GM12873 (cell line): ENCODE measurements around the gene SEC14L1.

Experiments used
- CTCF ChIP-seq: IDR thresholded peaks from 2 replicates; pipeline ENCODE4 v1.5.1; 2012; ENCODE audit warnings: low read depth, mild to moderate bottlenecking, moderate library complexity, low read length, control low read depth; ENCODE audit not compliant: insufficient read depth; ENCODE audit errors: missing control alignments

The SEC14L1 gene

GRCh38 chr17:77228241-77228752, 87.5 kb downstream of the SEC14L1 start:
- TF ChIP-seq CTCF, result no peak

- no peak for TF ChIP-seq CTCF
These were observed 88.0 kb downstream of the SEC14L1 start for GRCh38 chr17:77228816-77229215.

GRCh38 chr17:77229786-77230435, 89.1 kb downstream of the SEC14L1 start:
- TF ChIP-seq CTCF, result no peak

GRCh38 chr17:77230436-77230830, 89.7 kb downstream of the SEC14L1 start:
- TF ChIP-seq CTCF, result no peak

GRCh38 chr17:77231076-77231871, 90.5 kb downstream of the SEC14L1 start:
- no peak for TF ChIP-seq CTCF

- no peak for TF ChIP-seq CTCF
These were observed 92.4 kb downstream of the SEC14L1 start for GRCh38 chr17:77233127-77233526.

- no peak for TF ChIP-seq CTCF
These were observed 93.0 kb downstream of the SEC14L1 start for GRCh38 chr17:77233635-77234334.
